Measurements from ENCODE around the gene MYT1. TPM values are rescaled to one million over a fixed set of nuclear protein-coding genes. Genes with fewer than 3 reads are reported as not detected.

Gene MYT1
- total RNA-seq, 1 donor from 2014 or later = 0.74 TPM

- no peak for DNase-seq (ENCODE audit: low spot score)
- Mint-ChIP-seq H3K36me3 (ENCODE audit: low read depth, unreplicated experiment) (peaks cover 12% of the 10 kb centered on the region), H3K27me3 (ENCODE audit: unreplicated experiment) (peaks cover 12% of the 10 kb centered on the region), H3K9me3 (ENCODE audit: unreplicated experiment) (no peaks in the 10 kb centered on the region), H3K4me1 (ENCODE audit: unreplicated experiment) (peaks cover 17% of the 10 kb centered on the region), H3K27ac (ENCODE audit: unreplicated experiment) (no peak overlapping the region), H3K4me3 (ENCODE audit: unreplicated experiment) (no peak overlapping the region)
- TF ChIP-seq, protein P1, sequence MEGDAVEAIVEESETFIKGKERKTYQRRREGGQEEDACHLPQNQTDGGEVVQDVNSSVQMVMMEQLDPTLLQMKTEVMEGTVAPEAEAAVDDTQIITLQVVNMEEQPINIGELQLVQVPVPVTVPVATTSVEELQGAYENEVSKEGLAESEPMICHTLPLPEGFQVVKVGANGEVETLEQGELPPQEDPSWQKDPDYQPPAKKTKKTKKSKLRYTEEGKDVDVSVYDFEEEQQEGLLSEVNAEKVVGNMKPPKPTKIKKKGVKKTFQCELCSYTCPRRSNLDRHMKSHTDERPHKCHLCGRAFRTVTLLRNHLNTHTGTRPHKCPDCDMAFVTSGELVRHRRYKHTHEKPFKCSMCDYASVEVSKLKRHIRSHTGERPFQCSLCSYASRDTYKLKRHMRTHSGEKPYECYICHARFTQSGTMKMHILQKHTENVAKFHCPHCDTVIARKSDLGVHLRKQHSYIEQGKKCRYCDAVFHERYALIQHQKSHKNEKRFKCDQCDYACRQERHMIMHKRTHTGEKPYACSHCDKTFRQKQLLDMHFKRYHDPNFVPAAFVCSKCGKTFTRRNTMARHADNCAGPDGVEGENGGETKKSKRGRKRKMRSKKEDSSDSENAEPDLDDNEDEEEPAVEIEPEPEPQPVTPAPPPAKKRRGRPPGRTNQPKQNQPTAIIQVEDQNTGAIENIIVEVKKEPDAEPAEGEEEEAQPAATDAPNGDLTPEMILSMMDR (IDR thresholded peaks at IDR 0.05; ENCODE audit: unreplicated experiment) = no peak
These were observed 12.4 kb upstream of the MYT1 start for GRCh38 chr20:64151633-64152530.

DNA sequence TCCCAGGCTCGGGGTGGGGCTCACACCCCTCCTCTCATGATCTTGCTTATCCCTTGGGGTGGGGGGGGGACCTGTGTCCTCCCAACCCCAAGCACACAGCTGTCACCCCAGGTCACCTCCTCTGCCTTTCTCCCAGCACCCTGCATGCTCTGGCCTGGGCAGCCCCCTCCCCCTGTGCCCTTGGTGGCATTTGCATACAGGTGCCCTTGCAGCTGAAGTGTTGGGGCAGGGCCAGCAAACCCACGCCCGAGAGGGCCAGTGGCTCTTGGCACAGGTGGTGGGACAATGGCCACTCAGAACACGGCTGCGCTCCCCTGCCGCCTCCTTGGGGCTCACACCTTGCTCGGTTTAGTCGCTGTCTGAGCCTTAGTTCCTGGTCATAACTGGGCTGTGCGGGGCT, 11.3 kb upstream of the MYT1 start:
- Mint-ChIP-seq H3K4me1 (ENCODE audit: unreplicated experiment) (peaks cover 20% of the 10 kb centered on the region), H3K36me3 (ENCODE audit: low read depth, unreplicated experiment) (peaks cover 12% of the 10 kb centered on the region), H3K27me3 (ENCODE audit: unreplicated experiment) (peaks cover 10% of the 10 kb centered on the region)

DNA sequence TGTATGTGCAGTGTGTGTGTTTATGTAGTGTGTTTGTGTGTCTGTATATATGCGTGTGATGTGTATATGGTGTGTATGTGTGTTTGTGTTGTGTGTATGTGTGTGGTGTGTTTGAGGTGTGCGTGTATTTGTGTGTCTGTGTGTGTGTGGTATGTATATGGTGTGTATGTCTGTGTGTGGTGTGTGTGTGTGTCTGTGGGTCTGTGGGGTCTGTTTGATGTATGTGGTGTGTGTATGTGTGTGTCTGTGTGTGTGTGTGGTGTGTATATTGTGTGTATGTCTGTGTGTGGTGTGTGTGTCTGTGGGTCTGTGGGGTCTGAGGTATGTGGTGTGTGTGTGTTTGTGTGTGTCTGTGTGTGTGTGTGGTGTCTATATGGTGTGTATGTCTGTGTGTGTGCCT, 10.8 kb upstream of the MYT1 start:
- Mint-ChIP-seq H3K36me3 (ENCODE audit: low read depth, unreplicated experiment) (peaks cover 12% of the 10 kb centered on the region), H3K27me3 (ENCODE audit: unreplicated experiment) (peaks cover 10% of the 10 kb centered on the region), H3K9me3 (ENCODE audit: unreplicated experiment) (no peaks in the 10 kb centered on the region), H3K4me1 (ENCODE audit: unreplicated experiment) (peaks cover 20% of the 10 kb centered on the region), H3K4me3 (ENCODE audit: unreplicated experiment) (peak overlapping the region; percentile 79), H3K27ac (ENCODE audit: unreplicated experiment) (peak overlapping the region; percentile 33)
- no peak for DNase-seq (ENCODE audit: low spot score)
- TF ChIP-seq, protein P1 (IDR thresholded peaks at IDR 0.05; ENCODE audit: unreplicated experiment) = no peak

More for the DNA sequence above, 11.3 kb upstream of the MYT1 start:
- no peak for DNase-seq (ENCODE audit: low spot score)
- H3K27ac Mint-ChIP-seq (ENCODE audit: unreplicated experiment) = no peak overlapping the region
- H3K4me3 Mint-ChIP-seq (ENCODE audit: unreplicated experiment) = no peak overlapping the region
- TF ChIP-seq, protein P1 (IDR thresholded peaks at IDR 0.05; ENCODE audit: unreplicated experiment) = no peak
- no peaks in the 10 kb centered on the region for H3K9me3 Mint-ChIP-seq (ENCODE audit: unreplicated experiment)

DNA sequence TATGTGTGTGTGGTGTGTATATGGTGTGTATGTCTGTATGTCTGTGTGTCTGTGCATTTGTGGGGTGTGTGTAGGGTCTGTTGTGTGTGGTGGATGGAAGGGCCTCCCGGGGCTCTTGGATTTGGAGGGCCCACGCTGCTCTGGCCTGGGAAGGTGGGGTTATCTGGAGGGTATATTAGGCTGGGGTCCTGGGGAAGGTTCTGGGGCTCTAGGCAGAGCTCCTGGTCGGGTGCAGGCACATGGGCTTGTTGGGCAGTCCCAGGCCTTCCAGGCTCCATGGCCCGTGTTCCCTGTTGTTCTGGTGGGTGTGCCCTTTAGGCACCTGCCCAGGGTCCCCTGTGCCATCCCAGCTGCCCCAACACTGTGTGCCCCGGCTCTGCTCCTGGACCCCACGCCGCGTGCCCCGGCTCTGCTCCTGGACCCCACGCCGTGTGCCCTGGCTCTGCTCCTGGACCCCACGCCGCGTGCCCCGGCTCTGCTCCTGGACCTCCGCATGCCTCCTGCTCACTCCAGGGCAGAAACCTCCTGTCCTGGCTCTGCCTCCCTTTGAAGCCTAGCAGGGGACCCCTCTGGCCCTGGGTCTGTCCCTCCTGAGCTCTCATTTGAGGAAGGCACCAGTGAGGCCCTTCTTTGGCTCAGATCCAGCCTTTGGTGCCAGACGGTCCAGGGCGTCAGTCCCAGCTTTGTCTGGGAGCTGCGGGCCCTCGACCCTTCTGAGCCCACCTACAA, 10.2 kb upstream of the MYT1 start:
- H3K9me3 Mint-ChIP-seq (ENCODE audit: unreplicated experiment) = no peaks in the 10 kb centered on the region
- H3K27ac Mint-ChIP-seq (ENCODE audit: unreplicated experiment) = no peak overlapping the region
- TF ChIP-seq, protein P1 (IDR thresholded peaks at IDR 0.05; ENCODE audit: unreplicated experiment) = no peak
- H3K27me3 Mint-ChIP-seq (ENCODE audit: unreplicated experiment) = peaks cover 10% of the 10 kb centered on the region
- H3K4me1 Mint-ChIP-seq (ENCODE audit: unreplicated experiment) = peaks cover 19% of the 10 kb centered on the region
- DNase-seq (ENCODE audit: low spot score) = no peak
- peaks cover 12% of the 10 kb centered on the region for H3K36me3 Mint-ChIP-seq (ENCODE audit: low read depth, unreplicated experiment)
- H3K4me3 Mint-ChIP-seq (ENCODE audit: unreplicated experiment) = peak overlapping the region; percentile 79

Measured in endothelial cell (in vitro differentiated cells).